Upper lobe of right lung (tissue), 1 donor: ENCODE data around the gene MGAM2. TPM values are rescaled to one million over a fixed set of nuclear protein-coding genes. Genes with fewer than 3 reads are reported as not detected.

Experiments used
- ATAC-seq: fragments of 200-7000 bp; cut with Tn5 transposase; one replicate; pipeline ENCODE4 v1.9.1; 2020; ENCODE audit warnings: mild to moderate bottlenecking, moderate library complexity
- DNase-seq: peaks from one replicate; pipeline ENCODE4 v3.0.0-alpha.2; 2020
- H3K27ac ChIP-seq: fragments of 200-600 bp; one replicate; pipeline ENCODE4 v1.8.0; 2022
- H3K27me3 ChIP-seq: fragments of 200-600 bp; one replicate; pipeline ENCODE4 v1.8.0; 2022; ENCODE audit warnings: mild to moderate bottlenecking
- H3K36me3 ChIP-seq: fragments of 200-600 bp; one replicate; pipeline ENCODE4 v1.8.0; 2022
- H3K4me1 ChIP-seq: fragments of 200-600 bp; one replicate; pipeline ENCODE4 v1.8.0; 2022
- H3K4me3 ChIP-seq: fragments of 200-600 bp; one replicate; pipeline ENCODE4 v1.8.0; 2022; ENCODE audit warnings: mild to moderate bottlenecking
- H3K9me3 ChIP-seq: fragments of 200-600 bp; one replicate; pipeline ENCODE4 v1.8.0; 2022
- intact Hi-C: fragments of 100-400 bp; cut with DNase I; formaldehyde crosslinking; loops from one replicate; pipeline ENCODE4 v1.11.0; 2022
- total RNA-seq: library from RNA; stranded (reverse); fragmentation: NEBNext Ultra II Directional; extraction: Animal tissue kit (Norgen Biotek cat#: 25700); gene quantifications from one replicate; pipeline ENCODE4 v1.2.1, GENCODE V29; 2021
- TF ChIP-seq, protein P1 (sequence below): fragments of 200-600 bp; IDR thresholded peaks from one replicate; pipeline ENCODE4 v1.8.0; 2022; ENCODE audit warnings: antibody characterized with exemption
- donor health status: DM: no; HTN: yes; CAD: no; lungs with severe emphysema.

The MGAM2 gene
- total RNA-seq, 1 donor from 2014 or later = 0.61 TPM

GRCh38 chr7:142125256-142125955 is 13.9 kb downstream of the MGAM2 start:
- Histone ChIP-seq H3K9me3 (no peaks in the 10 kb centered on the region), H3K27me3 (no peaks in the 10 kb centered on the region), H3K4me1 (no peaks in the 10 kb centered on the region), H3K4me3 (no peak overlapping the region), H3K36me3 (no peaks in the 10 kb centered on the region), H3K27ac (no peak overlapping the region)
- ATAC-seq = no peak
- TF ChIP-seq, protein P1, sequence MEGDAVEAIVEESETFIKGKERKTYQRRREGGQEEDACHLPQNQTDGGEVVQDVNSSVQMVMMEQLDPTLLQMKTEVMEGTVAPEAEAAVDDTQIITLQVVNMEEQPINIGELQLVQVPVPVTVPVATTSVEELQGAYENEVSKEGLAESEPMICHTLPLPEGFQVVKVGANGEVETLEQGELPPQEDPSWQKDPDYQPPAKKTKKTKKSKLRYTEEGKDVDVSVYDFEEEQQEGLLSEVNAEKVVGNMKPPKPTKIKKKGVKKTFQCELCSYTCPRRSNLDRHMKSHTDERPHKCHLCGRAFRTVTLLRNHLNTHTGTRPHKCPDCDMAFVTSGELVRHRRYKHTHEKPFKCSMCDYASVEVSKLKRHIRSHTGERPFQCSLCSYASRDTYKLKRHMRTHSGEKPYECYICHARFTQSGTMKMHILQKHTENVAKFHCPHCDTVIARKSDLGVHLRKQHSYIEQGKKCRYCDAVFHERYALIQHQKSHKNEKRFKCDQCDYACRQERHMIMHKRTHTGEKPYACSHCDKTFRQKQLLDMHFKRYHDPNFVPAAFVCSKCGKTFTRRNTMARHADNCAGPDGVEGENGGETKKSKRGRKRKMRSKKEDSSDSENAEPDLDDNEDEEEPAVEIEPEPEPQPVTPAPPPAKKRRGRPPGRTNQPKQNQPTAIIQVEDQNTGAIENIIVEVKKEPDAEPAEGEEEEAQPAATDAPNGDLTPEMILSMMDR = no peak
- intact Hi-C loops = no loop called here
- no peak for DNase-seq

- Histone ChIP-seq H3K4me1 (no peaks in the 10 kb centered on the region), H3K27me3 (no peaks in the 10 kb centered on the region), H3K9me3 (no peaks in the 10 kb centered on the region), H3K27ac (no peak overlapping the region), H3K4me3 (no peak overlapping the region), H3K36me3 (no peaks in the 10 kb centered on the region)
- ATAC-seq (no peak), DNase-seq (no peak)
- intact Hi-C loops = no loop called here
- TF ChIP-seq, protein P1 = no peak
Observed at GRCh38 chr7:142130267-142130666, 18.7 kb downstream of the MGAM2 start.

- ATAC-seq = no peak
- no peaks in the 10 kb centered on the region for H3K27me3 ChIP-seq
- H3K9me3 ChIP-seq = no peaks in the 10 kb centered on the region
- no peak overlapping the region for H3K4me3 ChIP-seq
- no peaks in the 10 kb centered on the region for H3K4me1 ChIP-seq
- no peak for DNase-seq
- TF ChIP-seq, protein P1 = no peak
- intact Hi-C loops = no loop called here
- no peak overlapping the region for H3K27ac ChIP-seq
- H3K36me3 ChIP-seq = no peaks in the 10 kb centered on the region
Observed at GRCh38 chr7:142131439-142132185, 20.1 kb downstream of the MGAM2 start.

- Histone ChIP-seq H3K36me3 (no peaks in the 10 kb centered on the region), H3K4me1 (no peaks in the 10 kb centered on the region), H3K27me3 (no peaks in the 10 kb centered on the region), H3K9me3 (no peaks in the 10 kb centered on the region), H3K4me3 (no peak overlapping the region), H3K27ac (no peak overlapping the region)
- ATAC-seq (no peak), DNase-seq (no peak)
- TF ChIP-seq, protein P1 = no peak
- intact Hi-C loops = no loop called here
Observed at GRCh38 chr7:142133731-142134148, 22.2 kb downstream of the MGAM2 start.

DNA sequence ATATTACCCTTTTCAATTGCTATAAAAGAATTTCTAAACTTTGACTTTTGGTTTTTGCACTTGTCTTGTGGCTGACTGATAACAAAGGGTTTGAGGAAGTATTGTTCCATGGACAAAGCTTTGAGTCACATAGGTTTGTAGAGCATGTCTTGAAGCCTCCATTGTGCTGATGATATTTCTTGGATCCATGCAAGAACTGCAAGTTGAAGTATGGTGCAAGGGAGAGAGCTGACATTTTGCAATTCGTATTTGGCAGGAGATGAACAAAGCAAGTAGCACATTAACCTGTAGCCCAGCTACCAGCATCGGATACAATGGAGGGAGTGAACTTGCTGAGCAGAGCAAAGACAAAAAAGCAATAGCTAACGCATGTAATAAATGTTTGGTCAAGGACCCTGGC is 23.4 kb downstream of the MGAM2 start:
- TF ChIP-seq, protein P1 = no peak
- intact Hi-C loops = no loop called here
- no peak overlapping the region for H3K27ac ChIP-seq
- no peaks in the 10 kb centered on the region for H3K9me3 ChIP-seq
- no peaks in the 10 kb centered on the region for H3K36me3 ChIP-seq
- DNase-seq (no peak), ATAC-seq (no peak)
- no peak overlapping the region for H3K4me3 ChIP-seq
- no peaks in the 10 kb centered on the region for H3K4me1 ChIP-seq
- H3K27me3 ChIP-seq = no peaks in the 10 kb centered on the region
